ENCODE data around the gene NAIF1.

- no peak for TF ChIP-seq GATA3 (IDR thresholded peaks at IDR 0.05; ENCODE audit: low read depth, low read length)
- TF ChIP-seq GATA2 (IDR thresholded peaks at IDR 0.05; ENCODE audit: low read depth, low read length) = no peak
These were observed 35.9 kb upstream of the NAIF1 start for GRCh38 chr9:128102861-128103588.

Measured in SH-SY5Y (cell line).